Trophoblast cell (in vitro differentiated cells and primary cell): ENCODE data around the gene VPS29.
"Not testable (repeated sequence)": the region's sequence is repeated elsewhere in the genome, so short reads cannot be mapped to it uniquely, and the experiment has no call there.

Experiments
- DNase-seq, 2 donors: peaks; one replicate each; pipeline ENCODE4 v3.0.0-alpha.2; 2016
- H2AFZ ChIP-seq: 2 replicates; pipeline ENCODE4 v1.6.1; 2013; ENCODE audit warnings: low read length, moderate library complexity, mild to moderate bottlenecking; ENCODE audit not compliant: insufficient read depth, poor library complexity
- H2AK5ac ChIP-seq: 2 replicates; pipeline ENCODE4 v1.6.1; 2013; ENCODE audit warnings: mild to moderate bottlenecking, low read length
- H2BK120ac ChIP-seq: 2 replicates; pipeline ENCODE4 v1.6.1; 2013; ENCODE audit warnings: low read length, mild to moderate bottlenecking, moderate library complexity; ENCODE audit not compliant: insufficient read depth, poor library complexity
- H2BK12ac ChIP-seq: 2 replicates; pipeline ENCODE4 v1.6.1; 2013; ENCODE audit warnings: mild to moderate bottlenecking, low read length, moderate library complexity
- H2BK5ac ChIP-seq: 2 replicates; pipeline ENCODE4 v1.6.1; 2013; ENCODE audit warnings: low read length, low read depth, moderate library complexity, mild to moderate bottlenecking; ENCODE audit not compliant: poor library complexity
- H3K14ac ChIP-seq: 2 replicates; pipeline ENCODE4 v1.6.1; 2013; ENCODE audit warnings: mild to moderate bottlenecking, low read length
- H3K18ac ChIP-seq: 2 replicates; pipeline ENCODE4 v1.6.1; 2013; ENCODE audit warnings: mild to moderate bottlenecking, low read length
- H3K23ac ChIP-seq: 2 replicates; pipeline ENCODE4 v1.6.1; 2013; ENCODE audit warnings: low read length
- H3K27ac ChIP-seq: 2 replicates; pipeline ENCODE4 v1.5.1; 2013; ENCODE audit warnings: low read depth, mild to moderate bottlenecking, inconsistent platforms, low read length, moderate library complexity
- H3K27me3 ChIP-seq: 2 replicates; pipeline ENCODE4 v1.6.1; 2013; ENCODE audit warnings: inconsistent platforms, mild to moderate bottlenecking, low read length, moderate library complexity; ENCODE audit not compliant: insufficient read depth
- H3K36me3 ChIP-seq, 2 experiments: 1 replicate in 1 of 2; 2 replicates in 1 of 2; pipeline ENCODE4 v1.6.1; 2013; ENCODE audit warnings: low read length in 2 of 2, mild to moderate bottlenecking in 2 of 2, moderate library complexity in 1 of 2; ENCODE audit not compliant: insufficient read depth in 2 of 2, control insufficient read depth in 1 of 2
- H3K4ac ChIP-seq: 2 replicates; pipeline ENCODE4 v1.6.1; 2013; ENCODE audit warnings: low read depth, mild to moderate bottlenecking, low read length, moderate library complexity
- H3K4me1 ChIP-seq, 2 experiments: 1 replicate in 1 of 2; 2 replicates in 1 of 2; pipeline ENCODE4 v1.6.1; 2013; ENCODE audit warnings: low read length in 2 of 2, mild to moderate bottlenecking in 2 of 2, moderate library complexity in 1 of 2; ENCODE audit not compliant: insufficient read depth in 2 of 2, control insufficient read depth in 1 of 2
- H3K4me2 ChIP-seq: 2 replicates; pipeline ENCODE4 v1.6.1; 2013; ENCODE audit warnings: inconsistent platforms, mild to moderate bottlenecking, low read length, moderate library complexity
- H3K4me3 ChIP-seq: 2 replicates; pipeline ENCODE4 v1.5.1; 2013; ENCODE audit warnings: mild to moderate bottlenecking, low read depth, low read length, inconsistent platforms
- H3K79me1 ChIP-seq: one replicate; pipeline ENCODE4 v1.6.1; 2013; ENCODE audit warnings: low read length
- H3K79me2 ChIP-seq: 2 replicates; pipeline ENCODE4 v1.6.1; 2013; ENCODE audit warnings: low read length, mild to moderate bottlenecking; ENCODE audit not compliant: control insufficient read depth, insufficient read depth, poor library complexity
- H3K9ac ChIP-seq: 2 replicates; pipeline ENCODE4 v1.6.1; 2013; ENCODE audit warnings: mild to moderate bottlenecking, low read length
- H3K9me3 ChIP-seq: 2 replicates; pipeline ENCODE4 v1.6.1; 2013; ENCODE audit warnings: low read depth, mild to moderate bottlenecking, control low read depth, inconsistent platforms, low read length; ENCODE audit not compliant: insufficient read depth
- H4K12ac ChIP-seq: 2 replicates; pipeline ENCODE4 v1.6.1; 2013; ENCODE audit warnings: low read depth, mild to moderate bottlenecking, low read length, moderate library complexity
- H4K8ac ChIP-seq: 2 replicates; pipeline ENCODE4 v1.6.1; 2013; ENCODE audit warnings: low read depth, mild to moderate bottlenecking, low read length, moderate library complexity
- H4K91ac ChIP-seq: one replicate; pipeline ENCODE4 v1.6.1; 2013; ENCODE audit warnings: low read depth, mild to moderate bottlenecking, low read length, moderate library complexity
- WGBS: extraction: QIAGEN DNeasy Blood & Tissue Kit; methylation state at CpG from one replicate; pipeline ENCODE4 v1.1.7; 2013; ENCODE audit warnings: missing lambda C conversion rate; ENCODE audit not compliant: insufficient read length, insufficient coverage; ENCODE audit errors: extremely low coverage; 5-methylcytosine and 5-hydroxymethylcytosine counted together

Gene VPS29

GRCh38 chr12:110547090-110547489 is 45.2 kb upstream of the VPS29 start:
- no peak overlapping the region for H3K23ac ChIP-seq
- no peak overlapping the region for H2BK12ac ChIP-seq
- H3K4ac ChIP-seq: no peak overlapping the region
- H3K27ac ChIP-seq: no peak overlapping the region
- H3K4me3 ChIP-seq: no peak overlapping the region
- no peaks in the 10 kb centered on the region for H3K27me3 ChIP-seq
- H3K36me3 ChIP-seq: peaks cover 2% of the 10 kb centered on the region in 2 experiments
- H3K4me1 ChIP-seq: peaks cover 0 to 5% of the 10 kb centered on the region in 2 experiments
- H4K12ac ChIP-seq: no peak overlapping the region
- H3K9ac ChIP-seq: no peak overlapping the region
- H3K14ac ChIP-seq: no peak overlapping the region
- no peak overlapping the region for H3K4me2 ChIP-seq
- no peak overlapping the region for H2AK5ac ChIP-seq
- H4K91ac ChIP-seq: no peak overlapping the region
- no peak overlapping the region for H2BK5ac ChIP-seq
- H4K8ac ChIP-seq: no peak overlapping the region
- H3K18ac ChIP-seq: no peak overlapping the region
- WGBS: no CpG with 5 or more reads among the region's 2 CpGs
- H3K79me1 ChIP-seq: no peaks in the 10 kb centered on the region
- H2AFZ ChIP-seq: no peak overlapping the region
- H3K79me2 ChIP-seq: no peaks in the 10 kb centered on the region
- no peak overlapping the region for H2BK120ac ChIP-seq
- no peak for DNase-seq
- no peaks in the 10 kb centered on the region for H3K9me3 ChIP-seq

- WGBS: no CpG with 5 or more reads among the region's 3 CpGs
- no peak overlapping the region for H2BK5ac ChIP-seq
Measured at GRCh38 chr12:110546339-110546738, 44.4 kb upstream of the VPS29 start.

GRCh38 chr12:110545812-110546211 is 43.9 kb upstream of the VPS29 start:
- Histone ChIP-seq H3K27me3 (no peaks in the 10 kb centered on the region), H4K91ac (no peak overlapping the region), H3K23ac (no peak overlapping the region), H2AFZ (no peak overlapping the region), H2BK120ac (no peak overlapping the region), H4K12ac (no peak overlapping the region), H3K27ac (no peak overlapping the region), H3K9me3 (no peaks in the 10 kb centered on the region), H3K79me1 (no peaks in the 10 kb centered on the region), H2BK5ac (no peak overlapping the region), H2AK5ac (no peak overlapping the region), H3K14ac (no peak overlapping the region), H3K4me1 (peaks cover 0 to 5% of the 10 kb centered on the region in 2 experiments), H3K18ac (no peak overlapping the region), H3K4me2 (no peak overlapping the region), H3K36me3 (peaks cover 2% of the 10 kb centered on the region in 2 experiments), H3K79me2 (no peaks in the 10 kb centered on the region), H2BK12ac (no peak overlapping the region), H4K8ac (no peak overlapping the region), H3K4ac (no peak overlapping the region), H3K4me3 (no peak overlapping the region), H3K9ac (no peak overlapping the region)
- DNase-seq: no peak
- no CpG with 5 or more reads among the region's 10 CpGs for WGBS

More at GRCh38 chr12:110546339-110546738, 44.4 kb upstream of the VPS29 start:
- Histone ChIP-seq H2BK12ac (no peak overlapping the region), H4K12ac (no peak overlapping the region), H3K18ac (no peak overlapping the region), H3K27me3 (no peaks in the 10 kb centered on the region), H3K4ac (no peak overlapping the region), H2BK120ac (no peak overlapping the region), H3K79me1 (no peaks in the 10 kb centered on the region), H4K8ac (no peak overlapping the region), H3K79me2 (no peaks in the 10 kb centered on the region), H3K9ac (no peak overlapping the region), H3K4me1 (peaks cover 0 to 5% of the 10 kb centered on the region in 2 experiments), H2AK5ac (no peak overlapping the region), H3K14ac (no peak overlapping the region), H3K23ac (no peak overlapping the region), H3K36me3 (peaks cover 2 to 4% of the 10 kb centered on the region in 2 experiments), H4K91ac (no peak overlapping the region), H3K27ac (no peak overlapping the region), H3K4me2 (no peak overlapping the region), H2AFZ (no peak overlapping the region), H3K9me3 (no peaks in the 10 kb centered on the region), H3K4me3 (no peak overlapping the region)
- DNase-seq: peak; percentile 27 to 77

- not testable (repeated sequence) for H4K8ac ChIP-seq, H3K79me1 ChIP-seq
- no CpG with 5 or more reads among the region's 4 CpGs for WGBS
Measured at GRCh38 chr12:110545259-110545658, 43.3 kb upstream of the VPS29 start.

More at GRCh38 chr12:110545259-110545658, 43.3 kb upstream of the VPS29 start:
- not testable (repeated sequence) for H2BK12ac ChIP-seq, H3K4me1 ChIP-seq, H2BK5ac ChIP-seq, H3K79me2 ChIP-seq, H3K18ac ChIP-seq, DNase-seq, H3K23ac ChIP-seq, H2AK5ac ChIP-seq, H3K14ac ChIP-seq, H3K4me3 ChIP-seq, H3K27ac ChIP-seq, H3K9me3 ChIP-seq, H2AFZ ChIP-seq, H3K4ac ChIP-seq, H4K12ac ChIP-seq, H3K4me2 ChIP-seq, H4K91ac ChIP-seq, H2BK120ac ChIP-seq, H3K36me3 ChIP-seq, H3K9ac ChIP-seq, H3K27me3 ChIP-seq
